ENCODE data around the gene AKAP12. TPM values are rescaled to one million over a fixed set of nuclear protein-coding genes. Genes with fewer than 3 reads are reported as not detected.
A peak's percentile ranks its signal among the peaks of the same experiment; 100 is the strongest.

Gene AKAP12
- total RNA-seq, 4 donors from 2014 or later: 25.7 to 61.7 (median 53.1) TPM

- WGBS, 2 donors (ENCODE audit: low coverage in 1 of 2): 65 to 75% methylated on average over 6 of the region's 6 CpGs
- Histone ChIP-seq H3K27ac (peak overlapping the region; percentile 51 to 89 (median 76)), H3K9me3 (no peaks in the 10 kb centered on the region), H3K4me1 (peaks cover 0 to 48% (median 6%) of the 10 kb centered on the region in 4 donors), H3K4me3 (no peak overlapping the region), H3K36me3 (no peaks in the 10 kb centered on the region), H3K27me3 (no peaks in the 10 kb centered on the region)
- DNase-seq: no peak
- intact Hi-C loops (cut with DNase I; ENCODE audit: low total_unique reads): no loop called here
- TF ChIP-seq POLR2AphosphoS5 (IDR thresholded peaks at IDR 0.05) (no peak), EP300 (IDR thresholded peaks at IDR 0.05; ENCODE audit: low read depth) (no peak)
- in situ Hi-C loops (cut with MboI; ENCODE audit: low pct_ligation_motif_present in 1 of 4, low pct_unique_long_range_greater_than_20kb in 1 of 4, low sequenced_read_pairs in 3 of 4): no loop called here
Measured at GRCh38 chr6:151297886-151298285, 58.1 kb downstream of the AKAP12 start.

GRCh38 chr6:151299011-151299410 lies 59.2 kb downstream of the AKAP12 start:
- TF ChIP-seq POLR2AphosphoS5 (IDR thresholded peaks at IDR 0.05): peak in 1 of 3 donors; percentile 10
- TF ChIP-seq CTCF (IDR thresholded peaks at IDR 0.05): no peak
- no peak for TF ChIP-seq EP300 (IDR thresholded peaks at IDR 0.05; ENCODE audit: low read depth)
- H3K4me3 ChIP-seq: no peak overlapping the region
- no peaks in the 10 kb centered on the region for H3K9me3 ChIP-seq
- no peaks in the 10 kb centered on the region for H3K27me3 ChIP-seq
- intact Hi-C loops (cut with DNase I; ENCODE audit: low total_unique reads): no loop called here
- 63 to 67% methylated on average over 4 of the region's 4 CpGs for WGBS, 2 donors (ENCODE audit: low coverage in 1 of 2)
- in situ Hi-C loops (cut with MboI; ENCODE audit: low pct_ligation_motif_present in 1 of 4, low pct_unique_long_range_greater_than_20kb in 1 of 4, low sequenced_read_pairs in 3 of 4): no loop called here
- peak overlapping the region; percentile 51 to 89 (median 76) for H3K27ac ChIP-seq
- DNase-seq: no peak
- H3K4me1 ChIP-seq: peaks cover 0 to 39% (median 4%) of the 10 kb centered on the region in 4 donors
- H3K36me3 ChIP-seq: no peaks in the 10 kb centered on the region

GRCh38 chr6:151300267-151300991 lies 60.7 kb downstream of the AKAP12 start:
- Histone ChIP-seq H3K4me1 (peaks cover 0 to 35% (median 4%) of the 10 kb centered on the region in 4 donors), H3K36me3 (no peaks in the 10 kb centered on the region), H3K27ac (peak overlapping the region; percentile 51 to 89 (median 76)), H3K27me3 (no peaks in the 10 kb centered on the region), H3K4me3 (no peak overlapping the region), H3K9me3 (no peaks in the 10 kb centered on the region)
- TF ChIP-seq EP300 (IDR thresholded peaks at IDR 0.05; ENCODE audit: low read depth) (no peak), CTCF (IDR thresholded peaks at IDR 0.05) (no peak), POLR2A (IDR thresholded peaks at IDR 0.05) (no peak), POLR2AphosphoS5 (IDR thresholded peaks at IDR 0.05) (no peak)
- WGBS, 2 donors (ENCODE audit: low coverage in 1 of 2): 57 to 60% methylated on average over 3 to 8 of the region's 8 CpGs
- no peak for DNase-seq
- in situ Hi-C loops (cut with MboI; ENCODE audit: low pct_ligation_motif_present in 1 of 4, low pct_unique_long_range_greater_than_20kb in 1 of 4, low sequenced_read_pairs in 3 of 4): no loop called here
- intact Hi-C loops (cut with DNase I; ENCODE audit: low total_unique reads): no loop called here

- Histone ChIP-seq H3K9me3 (no peaks in the 10 kb centered on the region), H3K36me3 (no peaks in the 10 kb centered on the region), H3K4me3 (no peak overlapping the region), H3K4me1 (peaks cover 0 to 31% (median 4%) of the 10 kb centered on the region in 4 donors), H3K27ac (peak overlapping the region in 2 of 4 donors; percentile 51 to 86), H3K27me3 (no peaks in the 10 kb centered on the region)
- DNase-seq: no peak
- intact Hi-C loops (cut with DNase I; ENCODE audit: low total_unique reads) (no loop called here), in situ Hi-C loops (cut with MboI; ENCODE audit: low pct_ligation_motif_present in 1 of 4, low pct_unique_long_range_greater_than_20kb in 1 of 4, low sequenced_read_pairs in 3 of 4) (no loop called here)
- TF ChIP-seq POLR2A (IDR thresholded peaks at IDR 0.05) (no peak), CTCF (IDR thresholded peaks at IDR 0.05) (no peak), EP300 (IDR thresholded peaks at IDR 0.05; ENCODE audit: low read depth) (no peak), POLR2AphosphoS5 (IDR thresholded peaks at IDR 0.05) (no peak)
- WGBS, 2 donors (ENCODE audit: low coverage in 1 of 2): 74 to 100% methylated on average over 2 to 8 of the region's 8 CpGs
Measured at GRCh38 chr6:151301547-151301946, 61.8 kb downstream of the AKAP12 start.
